Frontal cortex (tissue), 4 donors: ENCODE results near the gene CTNND1. TPM values are rescaled to one million over a fixed set of nuclear protein-coding genes. Genes with fewer than 3 reads are reported as not detected.
A peak's percentile ranks its signal among the peaks of the same experiment; 100 is the strongest.
"Not testable (repeated sequence)": the region's sequence is repeated elsewhere in the genome, so short reads cannot be mapped to it uniquely, and the experiment has no call there.

Experiments used
- DNase-seq, 2 donors: peaks; one replicate each; pipeline ENCODE4 v3.0.0; 2012; ENCODE audit warnings: low spot score in 2 of 2
- FAIRE-seq: peaks from 2 replicates; lab custom pipeline; 2012; peaks lifted over from hg19 to GRCh38; lab: Jason Lieb, UNC
- total RNA-seq: library from RNA; depleted of rRNA; stranded (reverse); fragments of >200 nt; gene quantifications from one replicate; pipeline ENCODE4 v1.2.3, GENCODE V29; 2014
- donor health status: control.
- donor health status: control.
- donor health status: control.

Gene CTNND1
- total RNA-seq, 1 donor from 2014 or later, result 96.6 TPM

DNA sequence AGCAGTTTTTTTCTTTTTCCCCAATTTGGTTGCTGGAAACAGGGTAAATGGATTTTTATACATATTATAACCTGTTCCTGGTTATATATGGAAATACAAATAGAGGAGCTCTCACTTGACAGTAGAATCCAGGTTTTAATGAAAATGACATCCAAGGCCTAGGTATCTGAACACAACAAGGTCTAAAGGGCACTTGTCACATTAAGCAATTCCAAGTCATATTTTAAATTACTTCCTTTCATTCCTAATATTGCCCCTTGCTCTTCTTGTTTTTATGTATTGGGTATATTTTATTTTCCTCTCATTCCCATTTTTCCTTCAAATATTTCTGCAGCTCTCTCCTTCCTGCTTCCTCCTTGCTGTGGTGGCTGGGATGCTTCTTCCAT is 27.1 kb downstream of the CTNND1 start:
- FAIRE-seq (no peak), DNase-seq (no peak)

DNA sequence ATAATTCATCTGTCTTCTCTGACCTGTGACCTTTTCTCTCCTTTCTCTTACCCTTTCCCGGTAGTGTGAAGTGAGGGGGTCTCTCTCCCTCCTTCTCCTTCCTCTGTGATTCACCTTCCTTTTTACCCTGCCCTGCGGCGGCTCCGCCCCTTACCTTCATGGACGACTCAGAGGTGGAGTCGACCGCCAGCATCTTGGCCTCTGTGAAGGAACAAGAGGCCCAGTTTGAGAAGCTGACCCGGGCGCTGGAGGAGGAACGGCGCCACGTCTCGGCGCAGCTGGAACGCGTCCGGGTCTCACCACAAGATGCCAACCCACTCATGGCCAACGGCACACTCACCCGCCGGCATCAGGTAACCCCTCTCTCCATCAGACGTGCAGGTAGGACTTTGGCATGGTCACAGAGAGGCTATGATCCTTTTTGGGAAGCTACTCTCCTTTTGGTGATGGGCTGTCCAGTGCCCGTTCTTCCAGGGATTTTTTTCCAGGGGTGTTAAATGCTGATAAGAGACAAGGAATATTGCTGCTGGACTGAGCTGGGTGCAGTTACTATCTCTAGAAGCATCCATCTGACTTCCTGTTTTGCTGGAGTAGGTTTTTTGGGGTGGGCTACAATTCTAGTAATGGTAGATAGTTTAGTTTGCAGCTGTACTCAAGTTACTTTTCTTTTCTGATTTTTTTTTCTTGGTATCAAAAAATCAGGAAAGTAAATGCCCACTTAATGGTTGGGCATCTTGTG is 29.9 kb downstream of the CTNND1 start:
- DNase-seq, result no peak

DNA sequence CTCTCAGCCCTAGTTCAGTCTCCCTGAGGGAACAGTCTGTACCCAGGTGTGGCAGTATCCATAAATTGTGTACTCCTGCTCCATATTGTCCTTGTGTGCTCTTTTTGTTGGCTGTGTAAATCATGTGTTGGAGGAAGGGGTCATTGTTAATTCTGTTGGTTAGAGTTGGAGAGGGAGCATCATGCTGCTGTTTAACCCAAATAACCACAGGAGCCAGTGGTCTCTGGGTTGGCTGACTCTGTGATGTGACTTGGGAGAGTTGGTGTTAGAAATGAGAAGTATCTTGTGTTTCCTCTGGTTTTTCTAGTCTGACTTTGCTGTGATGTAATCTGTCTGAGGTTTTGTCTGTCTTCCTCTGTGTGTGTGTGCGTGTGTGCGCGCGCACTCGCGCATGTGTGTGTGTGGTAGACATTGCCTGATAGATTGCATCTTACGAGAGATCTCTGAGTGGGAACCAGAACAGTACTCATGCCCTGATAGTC is 30.5 kb downstream of the CTNND1 start:
- DNase-seq (peak in 1 of 2 donors; percentile 20), FAIRE-seq (no peak)

More for the DNA sequence above, 29.9 kb downstream of the CTNND1 start:
- no peak for FAIRE-seq

DNA sequence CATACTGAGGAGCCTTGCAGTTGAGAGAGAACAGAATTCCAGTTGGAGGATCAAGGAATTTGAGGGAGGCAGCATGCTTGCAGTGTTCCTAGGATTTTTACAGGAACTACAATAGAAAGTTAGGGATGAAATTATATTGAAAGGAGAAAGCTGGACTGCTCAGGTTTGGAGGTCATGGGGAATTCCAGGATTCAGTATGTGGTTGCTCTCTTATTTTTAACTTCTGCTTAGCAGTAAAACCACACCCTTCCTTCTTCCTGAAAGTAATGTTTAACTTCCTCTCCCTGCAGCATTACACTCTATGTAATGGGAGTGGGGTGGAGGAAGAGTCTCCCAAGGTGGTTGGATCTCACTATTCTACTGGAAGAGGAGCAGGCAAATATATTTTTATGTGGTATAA is 31.3 kb downstream of the CTNND1 start:
- FAIRE-seq (no peak), DNase-seq (peak in 1 of 2 donors; percentile 29)

DNA sequence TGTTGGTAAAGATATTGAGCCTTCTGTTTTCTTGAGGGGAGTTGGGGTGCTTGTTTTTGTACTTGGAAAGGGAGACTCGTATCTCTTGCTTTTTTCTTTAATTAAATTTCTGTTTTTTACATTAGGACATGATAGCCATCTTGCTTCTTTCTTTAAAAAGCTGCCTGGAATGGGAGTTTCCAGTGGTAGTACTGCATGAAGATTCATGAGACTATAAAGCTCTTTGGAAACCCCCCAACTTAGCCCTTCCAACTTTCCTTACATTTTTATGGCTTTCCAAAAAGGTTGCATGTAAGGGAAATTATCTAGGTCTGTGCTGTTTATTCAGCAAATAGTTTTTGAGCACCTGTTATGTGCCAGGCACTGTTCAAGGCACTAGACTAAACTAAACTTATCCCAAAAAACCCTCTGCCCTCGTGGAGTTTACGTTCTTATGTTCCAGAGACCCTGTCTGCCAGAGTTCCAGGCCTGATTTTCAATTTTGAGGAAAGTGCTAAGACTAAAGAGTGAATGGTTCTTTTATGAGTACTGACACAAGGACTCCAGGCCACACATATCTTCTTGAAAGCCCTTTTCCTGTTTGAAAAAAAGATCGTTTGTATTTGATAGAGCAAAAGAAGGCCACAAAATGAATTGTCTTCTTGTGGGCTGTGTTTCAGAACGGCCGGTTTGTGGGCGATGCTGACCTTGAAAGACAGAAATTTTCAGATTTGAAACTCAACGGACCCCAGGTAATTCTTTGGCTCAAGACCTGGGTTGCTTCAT is 31.9 kb downstream of the CTNND1 start:
- no peak for FAIRE-seq

DNA sequence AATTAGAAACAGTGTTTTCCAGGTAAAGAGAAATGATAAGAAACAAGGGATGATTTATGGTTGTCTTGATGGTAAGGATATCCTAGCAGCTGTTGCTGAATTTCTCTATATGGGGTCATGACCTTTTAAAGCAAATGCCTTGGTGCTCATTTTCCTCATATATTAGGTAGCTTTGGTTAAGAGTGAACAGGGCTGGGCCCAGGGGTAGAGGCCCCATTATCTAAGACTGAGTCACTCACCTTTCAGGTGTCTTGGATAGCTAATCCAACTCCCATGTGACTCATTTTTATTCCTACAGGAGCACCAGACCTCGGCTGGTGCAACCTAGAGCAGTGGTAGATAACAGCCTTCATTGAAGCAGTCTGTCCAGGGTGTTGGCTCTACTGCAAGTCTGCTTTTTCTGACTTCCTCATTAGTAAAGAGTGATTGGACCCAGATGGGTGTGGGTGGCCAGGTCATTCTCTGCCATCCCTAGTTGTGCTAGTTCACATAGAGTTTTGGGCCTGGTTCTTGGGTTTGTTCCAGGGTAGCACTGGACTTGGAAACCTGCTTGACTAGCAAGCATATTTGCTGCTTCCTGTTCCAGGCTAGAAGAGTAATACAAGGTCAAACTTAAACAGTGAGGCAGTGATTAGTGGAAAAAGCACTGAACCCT is 37.4 kb downstream of the CTNND1 start:
- DNase-seq, result no peak
- FAIRE-seq, result no peak

More for the DNA sequence above, 31.9 kb downstream of the CTNND1 start:
- DNase-seq, result no peak

DNA sequence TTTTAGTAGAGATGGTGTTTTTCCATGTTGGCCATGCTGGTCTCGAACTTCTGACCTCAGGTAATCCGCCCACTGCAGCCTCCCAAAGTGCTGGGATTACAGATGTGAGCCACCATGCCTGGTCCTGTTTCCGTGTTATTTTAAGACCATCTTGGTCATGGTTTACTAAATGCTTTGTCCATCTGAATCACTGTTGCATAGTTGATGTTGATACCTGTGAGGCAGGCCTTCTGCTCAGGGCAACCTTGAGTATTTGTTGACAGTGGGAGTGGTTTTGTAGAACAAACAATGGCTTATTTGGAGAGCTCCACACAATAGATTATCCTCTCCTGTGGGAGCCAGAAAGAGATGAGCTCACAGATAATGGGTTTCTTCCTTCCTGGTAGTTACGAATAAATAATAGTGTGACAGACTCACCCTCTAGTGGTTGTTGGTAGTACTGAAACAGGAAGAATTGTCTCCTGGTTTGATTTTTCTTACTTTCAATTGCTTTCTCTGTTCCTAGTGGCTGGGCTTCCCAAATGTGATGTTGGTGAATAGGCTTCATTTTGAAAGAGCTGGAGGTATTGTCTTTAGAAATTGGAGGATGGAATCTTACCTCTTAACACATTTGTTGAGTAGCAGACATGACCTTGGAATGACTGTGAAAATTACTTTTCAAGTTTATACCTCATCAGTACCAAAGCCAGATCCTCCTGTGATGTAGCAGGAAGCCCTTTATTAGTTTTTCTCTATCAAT is 39.0 kb downstream of the CTNND1 start:
- DNase-seq (peak; percentile 52 to 70), FAIRE-seq (peak; percentile 15)

DNA sequence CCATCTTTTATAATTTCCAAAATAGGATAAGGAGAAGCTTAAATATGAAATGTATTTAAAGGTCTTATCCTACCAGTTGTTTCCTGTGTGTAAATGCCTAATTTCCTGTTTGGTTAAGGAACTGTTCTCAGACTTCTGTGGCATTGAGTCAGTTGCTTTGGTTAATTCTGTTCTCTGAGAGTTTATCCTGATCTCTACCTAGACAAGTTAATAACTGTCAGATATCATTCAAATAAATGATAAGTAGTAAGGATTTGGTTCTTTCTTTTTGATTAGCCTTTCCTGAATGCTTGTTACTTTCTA is 39.5 kb downstream of the CTNND1 start:
- DNase-seq (no peak), FAIRE-seq (no peak)

DNA sequence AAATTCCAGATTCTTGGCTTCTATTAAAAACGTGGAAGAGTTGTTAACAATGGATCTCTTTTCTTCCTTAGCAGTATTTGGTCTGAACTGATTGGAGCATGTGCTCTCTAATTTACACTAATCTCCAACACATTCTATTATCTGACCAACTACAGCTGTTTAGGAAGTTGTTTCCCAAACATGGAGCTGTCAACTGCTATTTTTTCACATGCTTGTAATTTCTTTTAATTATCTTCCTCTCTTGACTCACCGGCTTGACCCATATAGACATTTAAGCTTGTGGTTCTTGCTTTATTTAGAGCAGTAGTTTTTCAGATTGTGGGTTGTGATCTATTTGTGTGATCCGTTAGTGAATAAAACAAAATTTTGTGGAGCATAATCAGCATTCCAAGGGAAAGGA is 40.8 kb downstream of the CTNND1 start:
- no peak for DNase-seq
- FAIRE-seq, result no peak

DNA sequence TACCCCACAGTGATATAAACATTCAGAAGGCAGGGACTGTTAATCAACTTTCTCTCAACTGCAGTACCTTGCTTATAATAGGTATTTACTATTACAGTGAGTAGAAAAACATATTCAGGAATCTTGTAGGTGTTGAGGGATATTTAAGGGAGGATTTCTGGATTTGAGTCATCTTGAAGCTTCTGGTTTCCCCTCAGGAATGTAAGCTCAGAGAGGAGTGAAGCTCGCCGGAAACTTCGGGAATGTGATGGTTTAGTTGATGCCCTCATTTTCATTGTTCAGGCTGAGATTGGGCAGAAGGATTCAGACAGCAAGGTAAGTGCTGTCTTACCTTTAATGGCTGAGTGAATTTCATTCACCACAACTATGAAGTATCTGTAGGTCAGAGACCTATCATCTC is 42.9 kb downstream of the CTNND1 start:
- FAIRE-seq, result no peak
- DNase-seq, result no peak

DNA sequence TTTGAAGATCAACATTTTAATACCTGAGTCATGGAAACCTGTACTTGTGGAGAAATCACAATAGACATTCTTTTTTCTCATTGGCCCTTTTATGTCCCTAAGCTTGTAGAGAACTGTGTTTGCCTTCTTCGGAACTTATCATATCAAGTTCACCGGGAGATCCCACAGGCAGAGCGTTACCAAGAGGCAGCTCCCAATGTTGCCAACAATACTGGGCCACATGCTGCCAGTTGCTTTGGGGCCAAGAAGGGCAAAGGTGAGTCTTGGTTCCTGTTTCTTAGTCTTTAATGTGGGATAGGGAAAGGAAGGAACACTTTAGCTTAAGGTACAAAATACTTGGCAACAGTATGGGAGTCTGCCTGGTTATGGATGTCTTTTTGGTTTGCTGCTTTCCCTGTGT is 44.2 kb downstream of the CTNND1 start:
- FAIRE-seq, result no peak
- no peak for DNase-seq

DNA sequence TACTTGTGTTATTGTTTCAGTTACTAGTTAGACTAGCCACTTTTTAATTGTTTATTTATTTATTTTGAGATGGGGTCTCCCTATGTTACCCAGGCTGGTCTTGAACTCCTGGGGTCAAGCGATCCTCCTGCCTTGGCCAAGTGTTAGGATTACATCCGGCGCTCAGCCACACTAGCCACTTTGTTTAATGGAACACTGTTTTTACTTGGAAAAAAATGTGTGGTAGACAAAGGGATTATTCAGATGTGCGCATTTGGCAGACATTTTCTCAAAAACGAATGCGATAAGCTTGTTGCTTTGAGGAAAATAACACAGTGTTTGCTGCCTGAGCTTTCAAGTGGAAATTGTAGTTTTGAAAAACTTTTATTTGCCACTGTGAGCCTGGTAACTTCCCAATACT is 51.0 kb downstream of the CTNND1 start:
- FAIRE-seq, result no peak
- DNase-seq, result no peak

DNA sequence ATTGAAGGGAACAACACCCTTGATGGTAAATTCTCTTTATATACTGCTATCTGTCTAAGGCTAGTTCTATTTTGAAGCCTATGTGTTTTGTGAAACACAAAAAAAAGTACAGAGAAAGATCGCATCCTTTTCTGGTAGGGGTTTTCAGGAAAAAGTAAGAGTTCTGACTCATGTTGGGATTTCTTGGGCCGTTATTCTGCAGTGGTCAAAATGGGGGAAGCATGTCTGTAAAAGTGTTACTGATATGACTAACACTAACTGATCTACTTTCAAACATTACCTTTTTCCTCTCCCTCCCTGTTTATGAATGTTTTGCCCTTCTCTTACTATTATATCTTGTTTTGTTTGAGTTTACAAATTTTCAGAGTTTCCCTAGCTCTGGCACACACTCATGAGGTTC is 53.9 kb downstream of the CTNND1 start:
- FAIRE-seq, result no peak

DNA sequence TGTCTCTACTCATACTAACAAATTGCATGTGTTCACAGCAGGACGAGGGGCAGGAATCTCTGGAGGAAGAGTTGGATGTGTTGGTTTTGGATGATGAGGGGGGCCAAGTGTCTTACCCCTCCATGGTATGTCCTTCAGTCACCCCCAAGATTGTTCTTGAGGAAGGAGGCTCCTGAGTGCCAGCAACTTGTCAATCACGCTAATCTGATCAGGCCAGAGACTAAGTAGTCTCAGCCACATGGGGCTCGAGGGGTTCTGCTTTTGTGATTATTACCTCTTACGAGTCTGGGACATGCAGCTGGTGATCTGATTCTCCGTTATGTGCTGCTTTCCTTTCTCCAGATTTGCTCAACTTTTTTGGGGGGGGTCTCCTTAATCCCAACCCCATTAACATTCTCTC is 54.3 kb downstream of the CTNND1 start:
- DNase-seq (no peak), FAIRE-seq (no peak)

More for the DNA sequence above, 53.9 kb downstream of the CTNND1 start:
- no peak for DNase-seq

DNA sequence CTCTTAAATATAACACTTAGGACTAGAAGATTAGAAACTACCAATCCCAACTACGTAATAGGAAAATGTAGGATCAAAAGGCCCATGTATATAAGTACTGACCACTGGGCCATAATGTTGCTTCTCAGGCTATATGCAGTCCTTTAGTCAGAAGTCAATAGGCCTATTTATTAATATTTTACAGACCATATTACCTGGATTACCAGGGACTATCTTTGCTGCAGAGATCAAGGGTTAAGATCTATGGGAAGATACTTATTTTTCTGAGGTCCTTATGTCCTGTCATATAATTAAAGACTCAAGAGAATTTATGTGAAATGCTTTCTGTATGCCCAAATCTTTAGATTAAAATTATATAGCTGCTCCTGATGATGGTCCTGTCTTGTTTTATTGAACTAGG is 57.2 kb downstream of the CTNND1 start:
- DNase-seq (no peak), FAIRE-seq (no peak)

DNA sequence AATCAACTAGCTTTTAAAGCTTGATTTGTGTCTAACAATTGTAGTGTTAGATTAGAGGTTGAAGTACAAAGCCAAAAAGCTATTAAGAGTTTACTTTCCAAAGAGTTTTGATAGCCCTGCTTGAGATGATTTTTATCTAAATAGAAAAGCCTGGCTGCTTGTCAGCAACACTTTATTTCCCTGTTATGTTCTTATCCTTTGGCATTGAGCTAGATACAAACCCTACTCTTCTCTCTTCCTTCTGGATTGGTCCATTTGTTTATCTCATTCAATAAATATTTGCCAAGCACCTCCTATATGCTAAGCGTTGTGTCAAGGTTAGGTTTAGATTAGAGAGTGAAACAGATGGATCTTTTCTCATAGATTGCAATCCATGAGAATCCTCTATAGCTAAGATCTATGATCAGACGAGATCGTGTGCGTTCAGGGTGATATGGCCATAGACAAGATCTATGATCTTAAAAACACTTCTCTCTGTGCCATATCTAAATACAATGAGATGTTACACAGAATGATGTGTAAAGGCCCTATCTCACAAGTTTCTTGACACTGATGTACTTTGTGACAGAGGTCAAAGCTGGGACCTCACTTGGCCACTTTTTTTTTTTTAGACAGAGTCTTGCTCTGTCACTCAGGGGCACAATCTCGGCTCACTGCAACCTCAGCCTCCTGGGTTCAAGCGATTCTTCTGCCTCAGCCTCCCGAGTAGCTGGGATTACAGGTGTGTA is 57.8 kb downstream of the CTNND1 start:
- FAIRE-seq (no peak), DNase-seq (no peak)

DNA sequence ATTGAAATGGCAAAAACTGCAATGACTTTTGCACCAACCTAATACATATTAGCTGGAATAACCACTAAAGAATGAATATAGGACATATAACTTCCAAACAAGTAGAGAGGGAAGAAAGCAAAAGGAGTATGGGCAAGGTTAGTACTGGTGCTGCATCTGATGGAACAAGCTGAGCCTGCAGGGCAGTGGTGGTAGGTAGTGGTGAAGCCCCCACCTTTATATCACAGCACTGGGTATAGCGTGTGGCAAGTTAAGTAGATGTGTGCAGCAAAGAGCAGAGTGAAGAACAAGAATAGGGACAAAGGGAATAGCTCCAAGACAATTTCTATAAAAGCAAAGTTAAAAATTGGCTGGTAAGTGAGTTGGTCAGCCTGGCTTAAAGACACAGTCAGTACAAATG is 62.3 kb downstream of the CTNND1 start:
- FAIRE-seq (no peak), DNase-seq (no peak)

DNA sequence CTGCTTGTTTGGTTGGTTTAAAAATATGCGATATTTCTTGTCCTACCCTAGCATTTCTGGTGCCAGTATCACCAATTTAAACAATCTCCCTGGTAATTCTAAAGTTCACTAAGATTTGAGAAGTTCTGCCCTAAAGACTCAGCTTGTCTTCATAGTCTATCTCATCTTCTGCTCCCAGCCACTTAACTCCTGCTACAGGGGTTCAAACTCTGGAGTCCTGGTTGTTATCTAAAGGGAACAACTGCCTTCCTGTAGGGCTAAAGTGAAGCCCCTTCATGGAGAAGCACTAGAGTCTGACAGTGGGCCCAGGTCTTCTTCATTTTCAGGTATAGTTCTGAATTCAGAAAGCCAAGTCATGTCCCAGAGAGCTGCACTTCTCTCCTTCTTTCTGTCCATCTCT is 73.2 kb downstream of the CTNND1 start:
- FAIRE-seq, result no peak

DNA sequence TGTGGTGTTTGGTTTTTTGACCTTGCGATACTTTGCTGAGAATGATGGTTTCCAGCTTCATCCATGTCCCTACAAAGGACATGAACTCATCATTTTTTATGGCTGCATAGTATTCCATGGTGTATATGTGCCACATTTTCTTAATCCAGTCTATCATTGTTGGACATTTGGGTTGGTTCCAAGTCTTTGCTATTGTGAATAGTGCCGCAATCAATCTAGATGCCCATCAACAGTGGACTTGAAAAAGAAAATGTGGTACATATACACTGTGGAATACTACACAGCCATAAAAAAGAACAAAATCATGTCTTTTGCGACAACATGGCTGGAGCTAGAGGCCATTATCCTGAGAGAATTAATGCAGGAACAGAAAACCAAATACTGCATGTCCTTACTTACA is 77.0 kb downstream of the CTNND1 start:
- not testable (repeated sequence) for DNase-seq, FAIRE-seq

More for the DNA sequence above, 73.2 kb downstream of the CTNND1 start:
- no peak for DNase-seq

DNA sequence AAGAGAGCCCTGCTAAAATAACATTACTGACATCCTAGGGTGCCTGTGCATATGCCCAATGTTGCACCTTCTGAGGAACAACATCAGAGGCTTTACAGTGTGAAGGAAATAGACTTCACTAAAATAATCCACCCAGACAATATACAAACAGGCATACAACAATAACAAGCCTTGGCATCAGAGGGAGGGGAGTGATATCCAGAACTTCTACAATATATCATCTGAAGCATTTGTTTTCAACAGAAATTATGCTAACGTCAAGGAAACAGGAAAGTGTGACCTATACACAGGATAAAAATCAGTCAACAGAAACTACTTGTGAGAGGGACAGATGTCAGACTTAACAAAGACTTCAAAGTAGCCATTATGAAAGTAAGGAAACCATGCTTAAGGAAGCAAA is 81.3 kb downstream of the CTNND1 start:
- DNase-seq (no peak), FAIRE-seq (no peak)
